K562 (cell line): ENCODE data around the gene TMEM151A. TPM values are rescaled to one million over a fixed set of nuclear protein-coding genes. Genes with fewer than 3 reads are reported as not detected.

Experiments used
- GTF2F1 ChIP-seq: IDR thresholded peaks from 2 replicates; pipeline ENCODE4 v1.6.1; 2011; ENCODE audit warnings: low read depth, low read length, improper control_type of control experiment
- NR2C1 ChIP-seq, 2 experiments: fragments of 450-650 bp; IDR thresholded peaks; 2 replicates each; pipeline ENCODE4 v1.6.1; 2017; ENCODE audit warnings: mild to moderate bottlenecking in 2 of 2, antibody characterized with exemption in 1 of 2, inconsistent platforms in 1 of 2, missing compliant biosample characterization in 1 of 2, missing genetic modification characterization in 1 of 2
- NRF1 ChIP-seq, 2 experiments: fragments of 450-650 bp; IDR thresholded peaks in 1 of 2; conservative IDR thresholded peaks in 1 of 2; 2 replicates each; pipeline ENCODE4 v1.6.1; 2014; ENCODE audit warnings: mild to moderate bottlenecking in 2 of 2
- SNIP1 ChIP-seq: fragments of 450-650 bp; IDR thresholded peaks from 2 replicates; pipeline ENCODE4 v1.7.1; 2017; ENCODE audit warnings: low read depth, mild to moderate bottlenecking
- ZNF384 ChIP-seq: IDR thresholded peaks from 2 replicates; pipeline ENCODE4 v1.6.1; 2012; ENCODE audit warnings: low read depth, low read length, improper control_type of control experiment
- ZNF707 ChIP-seq: fragments of 250-450 bp; sonication (Bioruptor Pico); conservative IDR thresholded peaks from 2 replicates; pipeline ENCODE4 v1.8.0; 2022; ENCODE audit warnings: inconsistent platforms, mild to moderate bottlenecking, moderate library complexity
- polyA plus RNA-seq, 8 experiments: library from polyadenylated mRNA; depleted of rRNA in 4 of 8; stranded (reverse) in 5 of 8; unstranded in 3 of 8; fragments of >200 nt; fragmentation: Nextera tagmentation in 2 of 8; fragmentation: Illumina TruSeq in 1 of 8; extraction: Ambion mirVana in 2 of 8; extraction: Trizol in 1 of 8; gene quantifications; 2 replicates each; pipeline versions ENCODE4 v1.2.1 to v1.2.3, GENCODE V29; 2011 to 2014; ENCODE audit warnings: inconsistent platforms in 1 of 8, missing spikeins in 1 of 8
- total RNA-seq, 7 experiments: library from RNA; depleted of rRNA in 6 of 7; stranded (reverse); fragments of >200 nt in 6 of 7; fragmentation: Illumina TruSeq in 2 of 7; extraction: Trizol in 2 of 7; gene quantifications; 2 replicates each; pipeline versions ENCODE4 v1.2.1 to v1.2.3, GENCODE V29; 2011 to 2021; ENCODE audit warnings: low replicate concordance in 1 of 7
- TF ChIP-seq, protein P1 (sequence below): fragments of 450-650 bp; IDR thresholded peaks from 2 replicates; pipeline ENCODE4 v1.6.1; 2017; ENCODE audit warnings: antibody characterized with exemption, mild to moderate bottlenecking
- TF ChIP-seq, protein P2 (sequence below): fragments of 450-650 bp; IDR thresholded peaks from 2 replicates; pipeline ENCODE4 v1.6.1; 2016; ENCODE audit warnings: low read depth, mild to moderate bottlenecking, moderate library complexity
- TF ChIP-seq, protein P3 (sequence below): fragments of 450-650 bp; formaldehyde crosslinking; IDR thresholded peaks from 2 replicates; pipeline ENCODE4 v1.4.0; 2020; ENCODE audit warnings: mild to moderate bottlenecking, moderate library complexity
- TF ChIP-seq, protein P4 (sequence below), 2 experiments: fragments of 450-650 bp; IDR thresholded peaks; 2 replicates each; pipeline ENCODE4 v1.6.1; 2016
- TF ChIP-seq, protein P5 (sequence below): IDR thresholded peaks from 2 replicates; pipeline ENCODE4 v1.6.1; 2011; ENCODE audit warnings: borderline replicate concordance, low read depth, mild to moderate bottlenecking, moderate library complexity, low read length; ENCODE audit not compliant: insufficient read depth, poor library complexity, severe bottlenecking
- TF ChIP-seq, protein P6 (sequence below): sonication (generic); formaldehyde crosslinking; IDR thresholded peaks from 2 replicates; pipeline ENCODE4 v1.8.0; 2022; ENCODE audit warnings: mild to moderate bottlenecking, missing genetic modification reagents, borderline replicate concordance

TMEM151A gene
- total and polyA plus RNA-seq, 9 of the 15 experiments (the other 6 are each of a cell fraction or from before 2014, with no cell fraction given): not detected

DNA sequence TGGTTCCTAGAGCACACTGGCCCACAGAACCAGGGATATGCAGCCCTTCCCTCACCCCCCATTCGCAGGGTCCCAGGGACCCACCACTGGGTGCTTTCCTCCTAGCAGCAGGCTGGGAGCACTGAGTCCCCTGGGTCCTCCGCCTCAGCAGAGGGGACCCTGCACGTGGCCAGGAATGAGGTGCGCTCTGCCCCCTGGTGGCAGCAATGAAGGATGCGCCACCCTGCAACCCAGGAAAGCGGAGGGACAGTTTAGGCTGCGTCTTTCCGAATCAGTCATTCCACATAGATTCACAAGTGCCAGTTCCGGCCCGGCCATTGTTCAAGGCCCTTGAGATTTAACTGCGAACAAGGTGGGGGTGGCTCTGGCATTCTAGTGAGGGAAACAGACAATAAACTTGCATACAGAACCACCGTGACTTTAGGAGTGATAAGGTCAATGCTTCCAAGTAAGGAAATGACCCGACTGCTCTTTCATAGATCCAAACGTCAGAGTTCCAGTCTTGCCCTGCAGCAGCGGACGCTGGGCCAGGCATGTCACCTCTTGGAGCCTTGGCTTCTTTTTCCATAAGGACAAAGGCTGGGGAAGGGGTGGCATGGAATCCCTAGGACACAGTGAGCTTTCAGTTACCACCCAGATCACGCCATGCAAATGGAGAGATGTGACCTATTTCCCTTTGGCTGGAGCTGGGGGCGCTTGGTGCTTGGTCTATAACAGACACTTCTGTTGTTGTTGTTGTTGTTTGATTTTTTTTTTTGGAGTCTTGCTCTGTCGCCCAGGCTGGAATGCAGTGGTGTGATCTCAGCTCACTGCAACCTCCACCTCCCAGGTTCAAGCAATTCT, 36.8 kb downstream of the TMEM151A start (continued):
- TF ChIP-seq, protein P1, sequence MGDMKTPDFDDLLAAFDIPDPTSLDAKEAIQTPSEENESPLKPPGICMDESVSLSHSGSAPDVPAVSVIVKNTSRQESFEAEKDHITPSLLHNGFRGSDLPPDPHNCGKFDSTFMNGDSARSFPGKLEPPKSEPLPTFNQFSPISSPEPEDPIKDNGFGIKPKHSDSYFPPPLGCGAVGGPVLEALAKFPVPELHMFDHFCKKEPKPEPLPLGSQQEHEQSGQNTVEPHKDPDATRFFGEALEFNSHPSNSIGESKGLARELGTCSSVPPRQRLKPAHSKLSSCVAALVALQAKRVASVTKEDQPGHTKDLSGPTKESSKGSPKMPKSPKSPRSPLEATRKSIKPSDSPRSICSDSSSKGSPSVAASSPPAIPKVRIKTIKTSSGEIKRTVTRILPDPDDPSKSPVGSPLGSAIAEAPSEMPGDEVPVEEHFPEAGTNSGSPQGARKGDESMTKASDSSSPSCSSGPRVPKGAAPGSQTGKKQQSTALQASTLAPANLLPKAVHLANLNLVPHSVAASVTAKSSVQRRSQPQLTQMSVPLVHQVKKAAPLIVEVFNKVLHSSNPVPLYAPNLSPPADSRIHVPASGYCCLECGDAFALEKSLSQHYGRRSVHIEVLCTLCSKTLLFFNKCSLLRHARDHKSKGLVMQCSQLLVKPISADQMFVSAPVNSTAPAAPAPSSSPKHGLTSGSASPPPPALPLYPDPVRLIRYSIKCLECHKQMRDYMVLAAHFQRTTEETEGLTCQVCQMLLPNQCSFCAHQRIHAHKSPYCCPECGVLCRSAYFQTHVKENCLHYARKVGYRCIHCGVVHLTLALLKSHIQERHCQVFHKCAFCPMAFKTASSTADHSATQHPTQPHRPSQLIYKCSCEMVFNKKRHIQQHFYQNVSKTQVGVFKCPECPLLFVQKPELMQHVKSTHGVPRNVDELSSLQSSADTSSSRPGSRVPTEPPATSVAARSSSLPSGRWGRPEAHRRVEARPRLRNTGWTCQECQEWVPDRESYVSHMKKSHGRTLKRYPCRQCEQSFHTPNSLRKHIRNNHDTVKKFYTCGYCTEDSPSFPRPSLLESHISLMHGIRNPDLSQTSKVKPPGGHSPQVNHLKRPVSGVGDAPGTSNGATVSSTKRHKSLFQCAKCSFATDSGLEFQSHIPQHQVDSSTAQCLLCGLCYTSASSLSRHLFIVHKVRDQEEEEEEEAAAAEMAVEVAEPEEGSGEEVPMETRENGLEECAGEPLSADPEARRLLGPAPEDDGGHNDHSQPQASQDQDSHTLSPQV: peak; percentile 94
- TF ChIP-seq ZNF384 (peak; percentile 21; the same call in 1 of the 2 replicates), NR2C1 (IDR thresholded peaks at IDR 0.05) (no peak), NR2C1 (tag; IDR thresholded peaks at IDR 0.05) (0 out of 2 replicates have a peak, but pooled peaks have one; percentile 24), NRF1 (conservative IDR thresholded peaks at IDR 0.05 in 1 of 2, IDR thresholded peaks at IDR 0.05 in 1 of 2) (peak in 1 of 2 experiments; percentile 30; a peak in 1 of 4 replicates), SNIP1 (no peak), ZNF707 (CRISPR knock-in tag) (no peak), GTF2F1 (no peak)
- TF ChIP-seq, protein P2, sequence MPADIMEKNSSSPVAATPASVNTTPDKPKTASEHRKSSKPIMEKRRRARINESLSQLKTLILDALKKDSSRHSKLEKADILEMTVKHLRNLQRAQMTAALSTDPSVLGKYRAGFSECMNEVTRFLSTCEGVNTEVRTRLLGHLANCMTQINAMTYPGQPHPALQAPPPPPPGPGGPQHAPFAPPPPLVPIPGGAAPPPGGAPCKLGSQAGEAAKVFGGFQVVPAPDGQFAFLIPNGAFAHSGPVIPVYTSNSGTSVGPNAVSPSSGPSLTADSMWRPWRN: no peak
- TF ChIP-seq, protein P3, sequence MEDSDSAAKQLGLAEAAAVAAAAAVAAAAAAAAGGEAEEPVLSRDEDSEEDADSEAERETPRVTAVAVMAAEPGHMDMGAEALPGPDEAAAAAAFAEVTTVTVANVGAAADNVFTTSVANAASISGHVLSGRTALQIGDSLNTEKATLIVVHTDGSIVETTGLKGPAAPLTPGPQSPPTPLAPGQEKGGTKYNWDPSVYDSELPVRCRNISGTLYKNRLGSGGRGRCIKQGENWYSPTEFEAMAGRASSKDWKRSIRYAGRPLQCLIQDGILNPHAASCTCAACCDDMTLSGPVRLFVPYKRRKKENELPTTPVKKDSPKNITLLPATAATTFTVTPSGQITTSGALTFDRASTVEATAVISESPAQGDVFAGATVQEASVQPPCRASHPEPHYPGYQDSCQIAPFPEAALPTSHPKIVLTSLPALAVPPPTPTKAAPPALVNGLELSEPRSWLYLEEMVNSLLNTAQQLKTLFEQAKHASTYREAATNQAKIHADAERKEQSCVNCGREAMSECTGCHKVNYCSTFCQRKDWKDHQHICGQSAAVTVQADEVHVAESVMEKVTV: peak; percentile 86
- TF ChIP-seq, protein P4, sequence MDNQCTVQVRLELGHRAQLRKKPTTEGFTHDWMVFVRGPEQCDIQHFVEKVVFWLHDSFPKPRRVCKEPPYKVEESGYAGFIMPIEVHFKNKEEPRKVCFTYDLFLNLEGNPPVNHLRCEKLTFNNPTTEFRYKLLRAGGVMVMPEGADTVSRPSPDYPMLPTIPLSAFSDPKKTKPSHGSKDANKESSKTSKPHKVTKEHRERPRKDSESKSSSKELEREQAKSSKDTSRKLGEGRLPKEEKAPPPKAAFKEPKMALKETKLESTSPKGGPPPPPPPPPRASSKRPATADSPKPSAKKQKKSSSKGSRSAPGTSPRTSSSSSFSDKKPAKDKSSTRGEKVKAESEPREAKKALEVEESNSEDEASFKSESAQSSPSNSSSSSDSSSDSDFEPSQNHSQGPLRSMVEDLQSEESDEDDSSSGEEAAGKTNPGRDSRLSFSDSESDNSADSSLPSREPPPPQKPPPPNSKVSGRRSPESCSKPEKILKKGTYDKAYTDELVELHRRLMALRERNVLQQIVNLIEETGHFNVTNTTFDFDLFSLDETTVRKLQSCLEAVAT (IDR thresholded peaks at IDR 0.05): peak in 1 of 2 experiments; percentile 49; a peak in 1 of 4 replicates
- TF ChIP-seq, protein P5, sequence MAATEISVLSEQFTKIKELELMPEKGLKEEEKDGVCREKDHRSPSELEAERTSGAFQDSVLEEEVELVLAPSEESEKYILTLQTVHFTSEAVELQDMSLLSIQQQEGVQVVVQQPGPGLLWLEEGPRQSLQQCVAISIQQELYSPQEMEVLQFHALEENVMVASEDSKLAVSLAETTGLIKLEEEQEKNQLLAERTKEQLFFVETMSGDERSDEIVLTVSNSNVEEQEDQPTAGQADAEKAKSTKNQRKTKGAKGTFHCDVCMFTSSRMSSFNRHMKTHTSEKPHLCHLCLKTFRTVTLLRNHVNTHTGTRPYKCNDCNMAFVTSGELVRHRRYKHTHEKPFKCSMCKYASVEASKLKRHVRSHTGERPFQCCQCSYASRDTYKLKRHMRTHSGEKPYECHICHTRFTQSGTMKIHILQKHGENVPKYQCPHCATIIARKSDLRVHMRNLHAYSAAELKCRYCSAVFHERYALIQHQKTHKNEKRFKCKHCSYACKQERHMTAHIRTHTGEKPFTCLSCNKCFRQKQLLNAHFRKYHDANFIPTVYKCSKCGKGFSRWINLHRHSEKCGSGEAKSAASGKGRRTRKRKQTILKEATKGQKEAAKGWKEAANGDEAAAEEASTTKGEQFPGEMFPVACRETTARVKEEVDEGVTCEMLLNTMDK: peak; percentile 73
- TF ChIP-seq, protein P6, sequence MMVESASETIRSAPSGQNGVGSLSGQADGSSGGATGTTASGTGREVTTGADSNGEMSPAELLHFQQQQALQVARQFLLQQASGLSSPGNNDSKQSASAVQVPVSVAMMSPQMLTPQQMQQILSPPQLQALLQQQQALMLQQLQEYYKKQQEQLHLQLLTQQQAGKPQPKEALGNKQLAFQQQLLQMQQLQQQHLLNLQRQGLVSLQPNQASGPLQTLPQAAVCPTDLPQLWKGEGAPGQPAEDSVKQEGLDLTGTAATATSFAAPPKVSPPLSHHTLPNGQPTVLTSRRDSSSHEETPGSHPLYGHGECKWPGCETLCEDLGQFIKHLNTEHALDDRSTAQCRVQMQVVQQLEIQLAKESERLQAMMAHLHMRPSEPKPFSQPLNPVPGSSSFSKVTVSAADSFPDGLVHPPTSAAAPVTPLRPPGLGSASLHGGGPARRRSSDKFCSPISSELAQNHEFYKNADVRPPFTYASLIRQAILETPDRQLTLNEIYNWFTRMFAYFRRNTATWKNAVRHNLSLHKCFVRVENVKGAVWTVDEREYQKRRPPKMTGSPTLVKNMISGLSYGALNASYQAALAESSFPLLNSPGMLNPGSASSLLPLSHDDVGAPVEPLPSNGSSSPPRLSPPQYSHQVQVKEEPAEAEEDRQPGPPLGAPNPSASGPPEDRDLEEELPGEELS (CRISPR knock-in tag): 0 out of 2 replicates have a peak, but pooled peaks have one; percentile 42
